ENCODE data around the gene SLX9.

DNA sequence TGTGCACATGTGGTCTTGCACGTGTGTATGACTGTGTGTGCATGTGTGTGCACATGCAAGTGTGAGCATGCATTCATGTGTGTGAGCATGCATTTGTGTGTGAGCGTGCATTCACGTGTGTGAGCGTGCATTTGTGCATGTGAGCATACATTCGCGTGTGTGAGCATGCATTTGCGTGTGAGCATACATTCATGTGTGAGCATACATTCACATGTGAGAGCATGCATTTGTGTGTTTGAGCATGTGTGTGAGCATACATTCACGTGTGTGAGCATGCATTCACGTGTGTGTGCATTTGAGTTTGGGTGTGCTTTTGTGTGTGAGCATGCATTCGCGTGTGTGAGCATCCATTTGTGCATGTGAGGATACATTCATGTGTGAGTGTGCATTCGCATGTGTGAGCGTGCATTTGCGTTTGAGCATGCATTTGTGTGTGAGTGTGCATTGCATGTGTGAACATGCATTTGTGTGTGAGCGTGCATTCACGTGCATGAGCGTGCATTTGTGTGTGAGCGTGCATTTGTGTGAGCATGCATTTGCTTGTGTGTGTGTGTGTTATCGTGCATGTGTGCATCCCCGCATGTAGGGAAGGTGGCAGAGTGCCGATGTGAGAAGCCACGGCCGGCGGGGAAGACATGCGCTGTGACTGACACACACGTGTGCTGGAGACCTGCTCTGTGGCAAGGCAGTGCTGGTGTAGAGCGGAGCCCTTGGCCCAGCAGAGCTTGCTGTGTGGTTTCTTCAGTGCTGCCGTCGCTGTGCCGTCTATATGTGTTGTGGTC lies 37.4 kb upstream of the SLX9 start:
- TF ChIP-seq RAD21 (conservative IDR thresholded peaks at IDR 0.05) = no peak
- TF ChIP-seq, protein P1, sequence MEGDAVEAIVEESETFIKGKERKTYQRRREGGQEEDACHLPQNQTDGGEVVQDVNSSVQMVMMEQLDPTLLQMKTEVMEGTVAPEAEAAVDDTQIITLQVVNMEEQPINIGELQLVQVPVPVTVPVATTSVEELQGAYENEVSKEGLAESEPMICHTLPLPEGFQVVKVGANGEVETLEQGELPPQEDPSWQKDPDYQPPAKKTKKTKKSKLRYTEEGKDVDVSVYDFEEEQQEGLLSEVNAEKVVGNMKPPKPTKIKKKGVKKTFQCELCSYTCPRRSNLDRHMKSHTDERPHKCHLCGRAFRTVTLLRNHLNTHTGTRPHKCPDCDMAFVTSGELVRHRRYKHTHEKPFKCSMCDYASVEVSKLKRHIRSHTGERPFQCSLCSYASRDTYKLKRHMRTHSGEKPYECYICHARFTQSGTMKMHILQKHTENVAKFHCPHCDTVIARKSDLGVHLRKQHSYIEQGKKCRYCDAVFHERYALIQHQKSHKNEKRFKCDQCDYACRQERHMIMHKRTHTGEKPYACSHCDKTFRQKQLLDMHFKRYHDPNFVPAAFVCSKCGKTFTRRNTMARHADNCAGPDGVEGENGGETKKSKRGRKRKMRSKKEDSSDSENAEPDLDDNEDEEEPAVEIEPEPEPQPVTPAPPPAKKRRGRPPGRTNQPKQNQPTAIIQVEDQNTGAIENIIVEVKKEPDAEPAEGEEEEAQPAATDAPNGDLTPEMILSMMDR (IDR thresholded peaks at IDR 0.05; ENCODE audit: poor library complexity, severe bottlenecking) = no peak
- TF ChIP-seq, protein P2, sequence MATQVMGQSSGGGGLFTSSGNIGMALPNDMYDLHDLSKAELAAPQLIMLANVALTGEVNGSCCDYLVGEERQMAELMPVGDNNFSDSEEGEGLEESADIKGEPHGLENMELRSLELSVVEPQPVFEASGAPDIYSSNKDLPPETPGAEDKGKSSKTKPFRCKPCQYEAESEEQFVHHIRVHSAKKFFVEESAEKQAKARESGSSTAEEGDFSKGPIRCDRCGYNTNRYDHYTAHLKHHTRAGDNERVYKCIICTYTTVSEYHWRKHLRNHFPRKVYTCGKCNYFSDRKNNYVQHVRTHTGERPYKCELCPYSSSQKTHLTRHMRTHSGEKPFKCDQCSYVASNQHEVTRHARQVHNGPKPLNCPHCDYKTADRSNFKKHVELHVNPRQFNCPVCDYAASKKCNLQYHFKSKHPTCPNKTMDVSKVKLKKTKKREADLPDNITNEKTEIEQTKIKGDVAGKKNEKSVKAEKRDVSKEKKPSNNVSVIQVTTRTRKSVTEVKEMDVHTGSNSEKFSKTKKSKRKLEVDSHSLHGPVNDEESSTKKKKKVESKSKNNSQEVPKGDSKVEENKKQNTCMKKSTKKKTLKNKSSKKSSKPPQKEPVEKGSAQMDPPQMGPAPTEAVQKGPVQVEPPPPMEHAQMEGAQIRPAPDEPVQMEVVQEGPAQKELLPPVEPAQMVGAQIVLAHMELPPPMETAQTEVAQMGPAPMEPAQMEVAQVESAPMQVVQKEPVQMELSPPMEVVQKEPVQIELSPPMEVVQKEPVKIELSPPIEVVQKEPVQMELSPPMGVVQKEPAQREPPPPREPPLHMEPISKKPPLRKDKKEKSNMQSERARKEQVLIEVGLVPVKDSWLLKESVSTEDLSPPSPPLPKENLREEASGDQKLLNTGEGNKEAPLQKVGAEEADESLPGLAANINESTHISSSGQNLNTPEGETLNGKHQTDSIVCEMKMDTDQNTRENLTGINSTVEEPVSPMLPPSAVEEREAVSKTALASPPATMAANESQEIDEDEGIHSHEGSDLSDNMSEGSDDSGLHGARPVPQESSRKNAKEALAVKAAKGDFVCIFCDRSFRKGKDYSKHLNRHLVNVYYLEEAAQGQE (IDR thresholded peaks at IDR 0.05; ENCODE audit: borderline replicate concordance) = no peak
- TF ChIP-seq POLR2AphosphoS5 (IDR thresholded peaks at IDR 0.05) = no peak
- no peak for TF ChIP-seq SMC3 (conservative IDR thresholded peaks at IDR 0.05; ENCODE audit: poor library complexity)
- TF ChIP-seq TAF1 (IDR thresholded peaks at IDR 0.05; ENCODE audit: low read depth) = no peak
